Osteoblast (primary cell): Measurements from ENCODE around the gene NDUFAB1. TPM values are rescaled to one million over a fixed set of nuclear protein-coding genes. Genes with fewer than 3 reads are reported as not detected.
"Not testable (repeated sequence)": the region's sequence is repeated elsewhere in the genome, so short reads cannot be mapped to it uniquely, and the experiment has no call there.

Experiments used
- DNase-seq: peaks from one replicate; pipeline ENCODE4 v3.0.0; 2011; ENCODE audit warnings: low spot score, mixed read lengths; ENCODE audit not compliant: insufficient read length; ENCODE audit errors: missing footprints
- H2AFZ ChIP-seq: 2 replicates; pipeline ENCODE4 v1.6.0; 2011; ENCODE audit warnings: mild to moderate bottlenecking, low read length
- H3K27ac ChIP-seq: 2 replicates; pipeline ENCODE4 v1.5.1; 2011; ENCODE audit warnings: mild to moderate bottlenecking, low read depth, low read length, moderate library complexity
- H3K27me3 ChIP-seq: 2 replicates; pipeline ENCODE4 v1.6.0; 2012; ENCODE audit warnings: mild to moderate bottlenecking, control low read depth, inconsistent platforms, low read length, moderate library complexity; ENCODE audit not compliant: insufficient read depth
- H3K36me3 ChIP-seq: 2 replicates; pipeline ENCODE4 v1.5.1; 2011; ENCODE audit warnings: mild to moderate bottlenecking, low read length, control low read depth, moderate library complexity; ENCODE audit not compliant: insufficient read depth
- H3K4me1 ChIP-seq: 2 replicates; pipeline ENCODE4 v1.5.1; 2011; ENCODE audit warnings: mild to moderate bottlenecking, low read length, control low read depth, moderate library complexity; ENCODE audit not compliant: insufficient read depth
- H3K4me2 ChIP-seq: 2 replicates; pipeline ENCODE4 v1.6.0; 2011; ENCODE audit warnings: mild to moderate bottlenecking, low read length; ENCODE audit not compliant: insufficient read depth
- H3K4me3 ChIP-seq: fragments of 200-600 bp; sonication (generic); 3 replicates; pipeline ENCODE4 v1.5.1; 2012; ENCODE audit warnings: mild to moderate bottlenecking, low read length, inconsistent platforms; ENCODE audit not compliant: insufficient read depth
- H3K79me2 ChIP-seq: 2 replicates; pipeline ENCODE4 v1.6.0; 2012; ENCODE audit warnings: mild to moderate bottlenecking, low read length, control low read depth, inconsistent platforms; ENCODE audit not compliant: insufficient read depth
- H3K9me3 ChIP-seq: 2 replicates; pipeline ENCODE4 v1.5.1; 2011; ENCODE audit warnings: low read depth, low read length, control low read depth
- H4K20me1 ChIP-seq: 2 replicates; pipeline ENCODE4 v1.6.0; 2012; ENCODE audit warnings: mild to moderate bottlenecking, low read length, control low read depth; ENCODE audit not compliant: insufficient read depth
- total RNA-seq: library from RNA; depleted of rRNA; stranded (reverse); fragments of >200 nt; gene quantifications from 2 replicates; pipeline ENCODE4 v1.2.3, GENCODE V29; 2012
- TF ChIP-seq, protein P1 (sequence below): IDR thresholded peaks from 2 replicates; pipeline ENCODE4 v1.5.1; 2011; ENCODE audit warnings: mild to moderate bottlenecking, low read depth, low read length, moderate library complexity; ENCODE audit errors: extremely low read depth

Gene NDUFAB1
- total RNA-seq, 1 donor, result 43.1 TPM

DNA sequence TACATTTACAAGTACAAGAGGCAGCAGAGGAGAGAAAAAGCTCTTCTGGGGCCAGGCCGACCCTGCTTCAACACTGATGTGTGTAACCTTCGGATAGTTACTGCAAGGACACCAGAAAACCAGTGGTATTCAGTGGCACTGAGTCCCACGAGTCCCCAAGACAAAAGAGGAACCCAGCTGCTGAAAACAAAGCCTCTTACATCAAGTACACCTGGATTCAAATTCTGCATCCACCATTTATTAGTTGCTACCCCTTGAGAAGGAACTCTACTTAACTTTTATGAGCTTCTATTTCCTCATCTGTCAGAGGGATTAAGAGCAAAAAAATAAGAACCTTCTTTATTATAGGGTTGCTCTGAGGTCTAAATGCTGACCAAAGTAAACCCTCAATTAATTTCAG lies 41.6 kb downstream of the NDUFAB1 start:
- Histone ChIP-seq H2AFZ (no peak overlapping the region), H3K9me3 (no peaks in the 10 kb centered on the region), H3K27me3 (no peaks in the 10 kb centered on the region), H4K20me1 (peaks cover 5% of the 10 kb centered on the region), H3K4me1 (peaks cover 16% of the 10 kb centered on the region), H3K27ac (no peak overlapping the region), H3K36me3 (peaks cover 34% of the 10 kb centered on the region), H3K4me3 (no peak overlapping the region), H3K4me2 (no peak overlapping the region), H3K79me2 (peaks cover 39% of the 10 kb centered on the region)
- no peak for DNase-seq
- TF ChIP-seq, protein P1, sequence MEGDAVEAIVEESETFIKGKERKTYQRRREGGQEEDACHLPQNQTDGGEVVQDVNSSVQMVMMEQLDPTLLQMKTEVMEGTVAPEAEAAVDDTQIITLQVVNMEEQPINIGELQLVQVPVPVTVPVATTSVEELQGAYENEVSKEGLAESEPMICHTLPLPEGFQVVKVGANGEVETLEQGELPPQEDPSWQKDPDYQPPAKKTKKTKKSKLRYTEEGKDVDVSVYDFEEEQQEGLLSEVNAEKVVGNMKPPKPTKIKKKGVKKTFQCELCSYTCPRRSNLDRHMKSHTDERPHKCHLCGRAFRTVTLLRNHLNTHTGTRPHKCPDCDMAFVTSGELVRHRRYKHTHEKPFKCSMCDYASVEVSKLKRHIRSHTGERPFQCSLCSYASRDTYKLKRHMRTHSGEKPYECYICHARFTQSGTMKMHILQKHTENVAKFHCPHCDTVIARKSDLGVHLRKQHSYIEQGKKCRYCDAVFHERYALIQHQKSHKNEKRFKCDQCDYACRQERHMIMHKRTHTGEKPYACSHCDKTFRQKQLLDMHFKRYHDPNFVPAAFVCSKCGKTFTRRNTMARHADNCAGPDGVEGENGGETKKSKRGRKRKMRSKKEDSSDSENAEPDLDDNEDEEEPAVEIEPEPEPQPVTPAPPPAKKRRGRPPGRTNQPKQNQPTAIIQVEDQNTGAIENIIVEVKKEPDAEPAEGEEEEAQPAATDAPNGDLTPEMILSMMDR, result no peak

DNA sequence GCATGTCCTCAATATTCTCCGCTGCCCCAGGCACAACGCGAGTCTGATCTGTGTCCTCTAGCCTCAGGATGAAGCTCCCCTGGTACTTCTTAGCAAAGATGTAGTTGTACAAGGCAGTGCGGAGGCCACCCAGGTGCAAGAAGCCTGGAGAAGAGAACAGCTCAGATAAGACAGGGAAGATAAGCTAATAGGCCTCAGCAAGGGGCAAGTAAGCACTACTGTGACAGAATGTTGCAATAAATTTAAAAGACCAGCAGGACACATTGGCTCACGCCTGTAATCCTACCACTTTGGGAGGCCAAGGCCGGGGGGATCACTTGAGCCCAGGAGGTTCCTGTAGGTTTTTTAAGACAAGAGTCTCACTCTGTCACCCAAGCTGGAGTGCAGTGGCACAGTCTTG lies 44.0 kb downstream of the NDUFAB1 start:
- Histone ChIP-seq H3K9me3 (no peaks in the 10 kb centered on the region), H3K27ac (no peak overlapping the region), H3K4me3 (no peak overlapping the region), H2AFZ (no peak overlapping the region), H3K4me2 (no peak overlapping the region), H4K20me1 (no peaks in the 10 kb centered on the region), H3K36me3 (peaks cover 44% of the 10 kb centered on the region), H3K4me1 (peaks cover 4% of the 10 kb centered on the region), H3K27me3 (no peaks in the 10 kb centered on the region), H3K79me2 (peaks cover 21% of the 10 kb centered on the region)
- TF ChIP-seq, protein P1, result no peak
- DNase-seq, result no peak

- no peaks in the 10 kb centered on the region for H3K9me3 ChIP-seq
- no peak for DNase-seq
- TF ChIP-seq, protein P1, result no peak
- H3K79me2 ChIP-seq, result peaks cover 4% of the 10 kb centered on the region
- H3K27ac ChIP-seq, result no peak overlapping the region
- H2AFZ ChIP-seq, result no peak overlapping the region
- no peaks in the 10 kb centered on the region for H3K27me3 ChIP-seq
- H3K4me1 ChIP-seq, result no peaks in the 10 kb centered on the region
- no peak overlapping the region for H3K4me3 ChIP-seq
- H4K20me1 ChIP-seq, result no peaks in the 10 kb centered on the region
- peaks cover 58% of the 10 kb centered on the region for H3K36me3 ChIP-seq
- H3K4me2 ChIP-seq, result no peak overlapping the region
Observed at GRCh38 chr16:23549938-23550337, 46.2 kb downstream of the NDUFAB1 start.

DNA sequence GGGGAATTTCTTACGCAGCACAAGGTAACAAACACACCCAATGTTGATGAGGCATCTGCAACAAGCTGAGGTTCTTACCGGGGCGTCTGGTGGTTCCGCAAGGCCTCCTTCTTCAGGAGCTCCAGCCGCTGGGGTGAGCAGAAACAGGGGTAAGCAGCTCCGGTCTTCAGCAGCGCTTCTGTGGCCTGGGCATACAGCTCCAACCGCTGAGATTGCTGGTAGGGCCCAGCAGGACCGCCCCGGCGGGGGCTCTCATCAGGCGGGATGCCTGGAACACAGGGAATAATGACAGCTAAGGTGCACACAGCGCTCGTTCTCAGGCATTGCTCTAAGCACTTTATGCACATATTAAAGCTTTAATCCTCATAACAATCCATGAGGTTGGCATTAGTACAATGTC lies 51.7 kb downstream of the NDUFAB1 start:
- H3K4me1 ChIP-seq, result no peaks in the 10 kb centered on the region
- H3K4me2 ChIP-seq, result no peak overlapping the region
- DNase-seq, result no peak
- TF ChIP-seq, protein P1, result no peak
- H4K20me1 ChIP-seq, result no peaks in the 10 kb centered on the region
- H3K4me3 ChIP-seq, result no peak overlapping the region
- H3K9me3 ChIP-seq, result no peaks in the 10 kb centered on the region
- H3K27ac ChIP-seq, result no peak overlapping the region
- no peaks in the 10 kb centered on the region for H3K79me2 ChIP-seq
- peaks cover 62% of the 10 kb centered on the region for H3K36me3 ChIP-seq
- no peak overlapping the region for H2AFZ ChIP-seq
- no peaks in the 10 kb centered on the region for H3K27me3 ChIP-seq

- Histone ChIP-seq H3K36me3 (peaks cover 44% of the 10 kb centered on the region), H3K4me1 (peaks cover 14% of the 10 kb centered on the region)
- not testable (repeated sequence) for H3K9me3 ChIP-seq, H3K27ac ChIP-seq, H3K27me3 ChIP-seq, H3K4me2 ChIP-seq, H4K20me1 ChIP-seq, H3K79me2 ChIP-seq, DNase-seq, H2AFZ ChIP-seq, H3K4me3 ChIP-seq
Observed at GRCh38 chr16:23540817-23541178, 55.3 kb downstream of the NDUFAB1 start.
